Measurements from ENCODE around the gene RNF212B. TPM values are rescaled to one million over a fixed set of nuclear protein-coding genes. Genes with fewer than 3 reads are reported as not detected.
"Not testable (repeated sequence)": the region's sequence is repeated elsewhere in the genome, so short reads cannot be mapped to it uniquely, and the experiment has no call there.

RNF212B gene
- total and polyA plus RNA-seq, 2 donors (not counting 1 experiment from before 2014, with no cell fraction given): not detected

DNA sequence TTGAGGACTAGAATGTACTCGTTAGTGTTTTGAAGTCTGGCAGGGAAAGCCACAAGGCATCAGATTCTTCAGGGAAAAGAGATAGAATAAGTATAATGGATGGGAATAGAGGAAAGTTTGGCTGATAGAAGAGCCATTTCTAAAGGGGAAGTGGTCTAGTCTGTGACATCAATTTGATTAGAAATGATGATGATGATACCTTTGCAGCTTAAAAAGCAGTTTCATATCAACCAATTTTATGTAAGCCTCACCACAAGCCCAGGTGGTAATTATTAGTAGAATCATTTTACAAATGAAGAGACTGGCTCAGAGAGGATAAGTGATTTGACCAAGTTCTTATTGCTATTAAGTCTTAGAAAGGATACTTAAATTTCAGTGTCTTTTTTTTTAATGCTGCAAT lies 2.9 kb downstream of the RNF212B start:
- Histone ChIP-seq H3K4me1 (ENCODE audit: control insufficient read depth, extremely low read depth, insufficient read depth, low read length) (no peaks in the 10 kb centered on the region), H2AFZ (ENCODE audit: low read length) (no peak overlapping the region), H3K27me3 (ENCODE audit: control insufficient read depth, insufficient read depth, low read length) (no peaks in the 10 kb centered on the region), H3K9ac (ENCODE audit: insufficient read depth, low read length) (no peak overlapping the region), H3K27ac (ENCODE audit: insufficient read depth, low read length) (no peak overlapping the region), H3K4me2 (ENCODE audit: extremely low read depth, insufficient read depth, low read length) (no peak overlapping the region), H3K4me3 (replicated peaks in 1 of 4; ENCODE audit: control extremely low read depth in 1 of 4, insufficient read depth in 1 of 4, low read depth in 3 of 4, low read length in 4 of 4) (no peak overlapping the region), H3K9me3 (ENCODE audit: control insufficient read depth, insufficient read depth, low read depth, low read length) (no peaks in the 10 kb centered on the region), H4K20me1 (ENCODE audit: control insufficient read depth, extremely low read depth, insufficient read depth, low read length) (no peaks in the 10 kb centered on the region), H3K79me2 (ENCODE audit: control insufficient read depth, insufficient read depth, low read length) (no peaks in the 10 kb centered on the region), H3K36me3 (ENCODE audit: control insufficient read depth, insufficient read depth, low read length) (no peaks in the 10 kb centered on the region)
- no peak for TF ChIP-seq EZH2 (IDR thresholded peaks at IDR 0.05; ENCODE audit: low read length, missing control alignments)
- no peak for TF ChIP-seq CTCF (conservative IDR thresholded peaks at IDR 0.05 in 1 of 2, IDR thresholded peaks at IDR 0.05 in 1 of 2; ENCODE audit: low read depth in 1 of 2, low read length in 2 of 2)
- no peak for DNase-seq (ENCODE audit: low read depth in 2 of 2)

- H3K79me2 ChIP-seq (ENCODE audit: control insufficient read depth, insufficient read depth, low read length); H3K9me3 ChIP-seq (ENCODE audit: control insufficient read depth, insufficient read depth, low read depth, low read length); H3K27ac ChIP-seq (ENCODE audit: insufficient read depth, low read length); H3K27me3 ChIP-seq (ENCODE audit: control insufficient read depth, insufficient read depth, low read length); H3K36me3 ChIP-seq (ENCODE audit: control insufficient read depth, insufficient read depth, low read length); H3K4me1 ChIP-seq (ENCODE audit: control insufficient read depth, extremely low read depth, insufficient read depth, low read length); H3K9ac ChIP-seq (ENCODE audit: insufficient read depth, low read length); H3K4me3 ChIP-seq (replicated peaks in 1 of 4; ENCODE audit: control extremely low read depth in 1 of 4, insufficient read depth in 1 of 4, low read depth in 3 of 4, low read length in 4 of 4); H3K4me2 ChIP-seq (ENCODE audit: extremely low read depth, insufficient read depth, low read length); H2AFZ ChIP-seq (ENCODE audit: low read length); DNase-seq (ENCODE audit: low read depth in 2 of 2); H4K20me1 ChIP-seq (ENCODE audit: control insufficient read depth, extremely low read depth, insufficient read depth, low read length): not testable (repeated sequence)
Measured at GRCh38 chr14:23241061-23241715, 3.5 kb downstream of the RNF212B start.

- no peak overlapping the region for H3K4me3 ChIP-seq (replicated peaks in 1 of 4; ENCODE audit: control extremely low read depth in 1 of 4, insufficient read depth in 1 of 4, low read depth in 3 of 4, low read length in 4 of 4)
- no peaks in the 10 kb centered on the region for H3K4me1 ChIP-seq (ENCODE audit: control insufficient read depth, extremely low read depth, insufficient read depth, low read length)
- no peak overlapping the region for H2AFZ ChIP-seq (ENCODE audit: low read length)
- DNase-seq (ENCODE audit: low read depth in 2 of 2): no peak
- H3K4me2 ChIP-seq (ENCODE audit: extremely low read depth, insufficient read depth, low read length): no peak overlapping the region
- TF ChIP-seq CTCF (conservative IDR thresholded peaks at IDR 0.05 in 1 of 2, IDR thresholded peaks at IDR 0.05 in 1 of 2; ENCODE audit: low read depth in 1 of 2, low read length in 2 of 2): no peak
- no peaks in the 10 kb centered on the region for H3K36me3 ChIP-seq (ENCODE audit: control insufficient read depth, insufficient read depth, low read length)
- no peak overlapping the region for H3K27ac ChIP-seq (ENCODE audit: insufficient read depth, low read length)
- H3K27me3 ChIP-seq (ENCODE audit: control insufficient read depth, insufficient read depth, low read length): no peaks in the 10 kb centered on the region
- no peaks in the 10 kb centered on the region for H3K9me3 ChIP-seq (ENCODE audit: control insufficient read depth, insufficient read depth, low read depth, low read length)
- H3K79me2 ChIP-seq (ENCODE audit: control insufficient read depth, insufficient read depth, low read length): no peaks in the 10 kb centered on the region
- H3K9ac ChIP-seq (ENCODE audit: insufficient read depth, low read length): no peak overlapping the region
- H4K20me1 ChIP-seq (ENCODE audit: control insufficient read depth, extremely low read depth, insufficient read depth, low read length): no peaks in the 10 kb centered on the region
Measured at GRCh38 chr14:23242076-23242475, 4.3 kb downstream of the RNF212B start.

Measured in fibroblast of lung (primary cell).